ENCODE measurements around the gene INPP5A.

The INPP5A gene

DNA sequence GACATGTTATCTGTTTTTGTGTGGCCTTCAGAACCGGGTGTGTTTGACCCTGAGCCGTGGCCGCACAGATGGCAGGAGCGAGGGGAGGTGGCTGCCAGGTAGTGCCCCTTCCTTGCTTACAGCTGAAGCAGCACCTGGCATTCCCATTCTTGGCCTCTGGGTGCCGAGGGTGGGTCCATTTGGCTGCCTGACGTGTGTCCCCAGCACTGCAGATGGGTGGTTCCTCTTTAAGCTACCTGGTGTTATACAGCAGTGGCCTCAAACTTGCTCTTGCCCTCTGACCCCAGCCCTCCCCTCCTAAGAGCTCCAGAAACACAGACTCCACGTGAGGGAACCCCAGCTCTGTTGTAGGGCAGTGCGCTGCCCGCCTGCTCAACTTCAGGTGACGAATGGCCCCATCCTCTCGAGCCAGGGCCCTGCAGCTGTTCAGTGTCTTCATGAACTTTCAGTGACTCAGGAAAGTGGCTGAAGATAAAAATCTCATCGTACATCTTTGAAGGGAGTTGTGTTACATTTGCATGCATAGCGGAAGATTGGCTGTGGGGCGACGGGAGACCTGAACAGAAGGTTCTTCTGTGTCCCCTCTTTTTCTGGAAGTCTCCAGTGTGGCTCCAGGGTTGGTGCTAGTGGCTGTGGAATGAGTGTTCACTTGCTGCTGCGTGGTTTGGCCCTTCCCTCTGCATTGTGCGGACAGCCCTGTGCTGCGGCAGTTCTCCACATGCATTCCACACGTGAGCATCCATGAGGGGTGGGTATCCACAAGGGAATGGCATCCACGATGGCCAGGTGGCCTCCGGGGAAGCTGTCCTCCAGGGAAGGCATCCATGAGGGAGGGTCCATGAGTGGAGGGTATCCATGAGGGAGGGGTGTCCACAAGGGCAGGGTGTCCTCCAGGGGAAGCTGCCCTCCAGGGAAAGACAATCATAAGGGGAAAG is 91.6 kb downstream of the INPP5A start:
- DNase-seq (ENCODE audit: low spot score): no peak

- DNase-seq (ENCODE audit: low spot score): no peak
Measured at GRCh38 chr10:132630156-132630555, 92.6 kb downstream of the INPP5A start.

DNA sequence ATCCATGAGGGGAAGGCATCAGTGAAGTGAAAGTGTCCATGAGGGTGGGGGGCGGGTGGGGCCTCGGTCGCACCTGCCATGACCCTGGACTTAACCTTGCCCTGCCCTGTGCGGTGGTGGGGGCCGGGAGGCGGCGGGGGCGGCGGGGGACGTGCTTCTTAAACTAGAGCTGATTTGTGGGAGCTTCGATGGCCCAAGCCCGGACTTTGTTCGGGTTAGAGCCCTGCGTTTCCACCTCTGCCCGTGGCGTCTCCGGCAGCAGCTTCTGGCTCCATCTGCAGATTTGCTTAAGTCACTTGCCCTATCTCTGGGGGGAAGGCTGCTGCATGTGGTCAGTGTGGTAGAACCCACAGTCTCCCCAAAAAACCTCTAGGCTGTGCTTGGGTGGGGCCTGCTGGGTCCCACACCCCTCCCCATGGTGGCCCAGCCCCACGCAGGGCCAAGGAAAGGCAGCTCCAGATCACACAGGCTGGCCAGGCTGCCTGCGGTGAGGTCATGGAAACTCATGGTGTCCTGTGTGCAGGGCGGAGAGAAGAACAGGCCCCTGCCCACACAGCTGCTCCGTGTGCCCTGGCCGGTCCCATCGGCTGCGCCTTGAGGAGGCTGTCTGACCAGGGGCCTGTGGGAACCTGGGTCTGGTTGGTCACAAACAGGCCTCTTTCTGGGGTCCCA is 93.2 kb downstream of the INPP5A start:
- no peak for DNase-seq (ENCODE audit: low spot score)

GRCh38 chr10:132631338-132631735 is 93.8 kb downstream of the INPP5A start:
- DNase-seq (ENCODE audit: low spot score): no peak

GRCh38 chr10:132632091-132632561 is 94.5 kb downstream of the INPP5A start:
- DNase-seq (ENCODE audit: low spot score): no peak

GRCh38 chr10:132632851-132633684 is 95.5 kb downstream of the INPP5A start:
- DNase-seq (ENCODE audit: low spot score): no peak

DNA sequence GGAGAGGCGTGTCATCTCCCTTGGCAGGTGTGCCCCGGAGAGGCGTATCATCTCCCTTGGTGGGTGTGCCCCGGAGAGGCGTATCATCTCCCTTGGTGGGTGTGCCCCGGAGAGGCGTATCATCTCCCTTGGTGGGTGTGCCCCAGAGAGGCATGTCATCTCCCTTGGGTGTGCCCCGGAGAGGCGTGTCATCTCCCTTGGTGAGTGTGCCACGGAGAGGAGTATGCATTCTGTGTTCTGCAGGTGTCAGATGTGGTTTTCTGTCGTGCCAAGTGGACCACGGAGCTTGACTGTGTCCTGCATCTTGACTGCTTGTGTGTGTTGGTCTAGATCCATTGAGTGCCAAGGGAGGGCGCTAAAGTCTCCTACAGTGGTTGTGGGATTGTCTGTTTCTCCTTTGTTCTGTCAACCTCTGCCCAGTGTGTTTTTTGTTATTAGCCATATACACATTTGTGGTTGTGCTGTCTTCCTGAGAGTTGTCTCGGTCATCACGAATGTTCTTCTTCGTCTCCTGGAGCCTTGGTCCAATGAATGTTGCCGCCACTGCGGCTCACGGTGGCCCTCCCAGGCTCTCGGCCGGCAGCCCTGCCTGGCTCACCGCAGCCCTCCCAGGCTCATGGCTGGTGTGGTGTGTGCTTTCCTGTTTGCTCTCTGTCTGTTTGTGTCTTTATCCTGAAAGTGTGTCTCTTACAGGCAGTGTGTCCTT is 96.8 kb downstream of the INPP5A start:
- DNase-seq (ENCODE audit: low spot score): no peak

GRCh38 chr10:132634947-132635271 is 97.3 kb downstream of the INPP5A start:
- no peak for DNase-seq (ENCODE audit: low spot score)

- no peak for DNase-seq (ENCODE audit: low spot score)
Measured at GRCh38 chr10:132636358-132636757, 98.8 kb downstream of the INPP5A start.

- DNase-seq (ENCODE audit: low spot score): peak; percentile 67
Measured at GRCh38 chr10:132637477-132638129, 100.0 kb downstream of the INPP5A start.

GRCh38 chr10:132638130-132638515 is 100.5 kb downstream of the INPP5A start:
- no peak for DNase-seq (ENCODE audit: low spot score)

GRCh38 chr10:132639470-132639869 is 101.9 kb downstream of the INPP5A start:
- DNase-seq (ENCODE audit: low spot score): no peak

GRCh38 chr10:132640326-132641125 is 102.9 kb downstream of the INPP5A start:
- no peak for DNase-seq (ENCODE audit: low spot score)

DNA sequence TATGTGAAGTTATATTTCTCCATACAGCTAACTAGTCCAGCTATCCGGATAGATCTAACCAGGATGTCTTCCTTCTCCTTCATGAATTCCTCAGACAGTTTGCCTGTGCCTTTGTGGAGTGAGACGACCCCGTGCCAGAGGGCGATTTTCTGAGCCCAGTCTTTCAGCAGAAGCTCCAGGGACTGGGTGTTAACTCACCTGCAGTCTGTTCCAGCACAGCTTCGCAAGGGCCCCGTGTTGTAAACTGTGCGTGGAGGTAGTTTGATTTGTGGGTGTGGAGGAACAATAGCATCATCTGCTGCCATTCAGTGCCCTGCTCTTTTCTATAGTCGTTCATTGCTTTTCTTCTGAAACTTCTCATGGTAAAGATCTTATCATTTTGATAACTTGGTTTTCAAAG is 103.8 kb downstream of the INPP5A start:
- no peak for DNase-seq (ENCODE audit: low spot score)

DNA sequence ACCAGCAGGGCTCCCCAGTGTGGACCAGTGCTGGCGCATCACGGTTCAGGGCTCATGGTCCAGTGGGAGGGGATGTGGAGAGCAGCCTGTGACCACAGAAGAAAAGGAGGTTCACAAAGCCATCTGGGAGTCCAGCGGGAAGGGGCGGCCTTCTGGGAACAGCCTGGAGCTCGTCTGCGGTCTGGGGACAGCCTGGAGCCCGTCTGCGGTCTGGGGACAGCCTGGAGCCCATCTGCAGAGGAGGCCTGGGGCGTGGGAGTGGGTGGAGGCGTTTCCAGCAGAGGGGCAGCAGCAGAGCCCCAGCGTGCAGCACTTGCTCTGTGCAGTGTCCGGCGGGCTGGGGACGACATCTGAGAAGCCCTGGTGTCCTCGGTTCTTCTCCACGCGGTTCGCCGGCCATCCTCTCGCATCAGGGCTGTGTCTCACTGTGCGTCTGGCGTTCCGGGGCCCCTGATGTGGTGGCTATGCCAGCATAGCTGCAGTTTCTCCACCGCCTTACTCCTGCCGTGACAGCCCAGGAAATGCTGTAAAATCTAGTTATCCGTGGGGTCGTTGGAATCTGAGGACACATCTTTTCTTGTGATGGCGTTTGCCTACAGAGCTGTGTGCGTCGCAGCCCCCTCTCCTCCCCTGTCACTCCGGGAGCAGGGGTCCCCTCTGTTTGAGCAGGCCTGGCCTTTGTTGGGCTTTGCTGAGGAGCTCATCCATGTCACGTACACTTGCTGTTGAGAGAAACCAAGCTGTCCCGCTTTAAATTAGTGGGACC is 104.6 kb downstream of the INPP5A start:
- no peak for DNase-seq (ENCODE audit: low spot score)

DNA sequence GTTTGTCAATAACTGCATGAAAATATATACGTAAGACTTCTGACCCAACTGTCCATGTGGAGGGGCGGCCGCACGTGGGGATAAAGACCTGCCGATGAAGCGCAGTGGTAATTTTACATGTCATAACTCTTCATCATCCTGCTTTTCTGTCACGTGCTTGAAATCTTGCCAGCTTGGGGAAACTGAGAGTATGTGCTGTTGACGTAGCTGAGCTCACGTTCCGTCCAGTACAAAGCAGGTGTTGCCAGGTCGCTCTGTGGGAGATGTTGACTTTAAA is 105.1 kb downstream of the INPP5A start:
- DNase-seq (ENCODE audit: low spot score): no peak

DNA sequence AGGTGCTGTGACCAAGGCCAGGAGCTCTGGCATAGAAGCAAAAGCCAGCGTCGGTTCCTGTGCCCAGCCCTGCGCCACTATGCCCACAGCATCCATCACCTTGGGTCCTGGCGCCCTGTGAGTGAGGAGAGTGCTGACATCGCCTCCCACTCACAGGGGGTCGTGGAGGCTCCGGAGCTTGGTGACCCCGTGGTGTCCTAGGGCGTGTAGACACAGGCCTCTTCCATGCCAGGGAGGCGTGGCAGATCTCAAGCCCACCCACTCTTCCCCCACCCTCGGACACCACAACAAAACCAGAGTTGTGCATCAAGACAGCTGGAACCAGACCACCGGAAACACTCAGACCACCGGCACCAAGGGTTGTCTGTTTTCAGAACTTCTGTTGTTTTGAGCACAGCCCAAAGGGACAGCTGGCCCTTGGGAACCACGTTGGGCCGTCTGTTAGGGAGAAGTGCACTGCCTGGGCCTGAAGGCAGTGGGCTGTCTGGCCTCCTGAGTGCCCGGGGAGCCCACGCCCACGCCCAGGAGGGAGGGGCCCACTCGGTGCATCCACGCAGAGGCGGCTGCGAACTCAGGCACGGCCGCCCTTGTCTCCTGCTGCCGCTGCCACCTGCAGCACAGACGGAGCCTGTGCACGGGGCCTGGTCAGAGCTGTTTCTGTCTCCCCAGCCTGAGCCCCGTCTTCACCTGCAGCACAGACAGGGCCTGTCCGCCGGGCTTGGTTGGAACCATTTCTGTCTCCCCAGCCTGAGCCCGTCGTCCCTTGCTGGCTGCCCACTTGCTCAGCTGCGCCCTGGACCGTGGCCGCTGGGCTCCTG is 106.3 kb downstream of the INPP5A start:
- no peak for DNase-seq (ENCODE audit: low spot score)

GRCh38 chr10:132644527-132645246 is 107.1 kb downstream of the INPP5A start:
- no peak for DNase-seq (ENCODE audit: low spot score)

GRCh38 chr10:132645247-132645530 is 107.6 kb downstream of the INPP5A start:
- DNase-seq (ENCODE audit: low spot score): no peak

Measured in kidney capillary endothelial cell (primary cell).